Fibroblast of skin of left quadriceps (primary cell): Measurements from ENCODE around the gene SYNDIG1L.

Experiments
- DNase-seq, 2 experiments: peaks; one replicate each; pipeline ENCODE4 v3.0.0-alpha.2; 2013; ENCODE audit warnings: low read depth in 2 of 2

Gene SYNDIG1L

GRCh38 chr14:74429221-74429691 is 3.2 kb upstream of the SYNDIG1L start:
- DNase-seq = no peak

- no peak for DNase-seq
Measured at GRCh38 chr14:74427651-74428050, 1.6 kb upstream of the SYNDIG1L start.

- DNase-seq = no peak
Measured at GRCh38 chr14:74425525-74426201, 347 bp downstream of the SYNDIG1L start.

- no peak for DNase-seq
Measured at GRCh38 chr14:74424606-74425005, 1.4 kb downstream of the SYNDIG1L start.

- DNase-seq = no peak
Measured at GRCh38 chr14:74423246-74423645, 2.8 kb downstream of the SYNDIG1L start.

GRCh38 chr14:74421981-74422380 is 4.0 kb downstream of the SYNDIG1L start:
- DNase-seq = no peak

GRCh38 chr14:74419086-74419485 is 6.9 kb downstream of the SYNDIG1L start:
- no peak for DNase-seq

- no peak for DNase-seq
Measured at GRCh38 chr14:74418031-74418430, 8.0 kb downstream of the SYNDIG1L start.

GRCh38 chr14:74417611-74418010 is 8.4 kb downstream of the SYNDIG1L start:
- no peak for DNase-seq

- DNase-seq = no peak
Measured at GRCh38 chr14:74417201-74417600, 8.8 kb downstream of the SYNDIG1L start.

- no peak for DNase-seq
Measured at GRCh38 chr14:74415115-74415437, 10.9 kb downstream of the SYNDIG1L start.

- no peak for DNase-seq
Measured at GRCh38 chr14:74414403-74415114, 11.5 kb downstream of the SYNDIG1L start.

- DNase-seq = no peak
Measured at GRCh38 chr14:74413627-74414026, 12.4 kb downstream of the SYNDIG1L start.

- no peak for DNase-seq
Measured at GRCh38 chr14:74412753-74413152, 13.3 kb downstream of the SYNDIG1L start.

- DNase-seq = no peak
Measured at GRCh38 chr14:74411671-74412070, 14.3 kb downstream of the SYNDIG1L start.

GRCh38 chr14:74409441-74409840 is 16.6 kb downstream of the SYNDIG1L start:
- DNase-seq = no peak

GRCh38 chr14:74408870-74409269 is 17.1 kb downstream of the SYNDIG1L start:
- no peak for DNase-seq

GRCh38 chr14:74407801-74408154 is 18.2 kb downstream of the SYNDIG1L start:
- no peak for DNase-seq

- DNase-seq = no peak
Measured at GRCh38 chr14:74407021-74407800, 18.8 kb downstream of the SYNDIG1L start.

GRCh38 chr14:74405663-74406062 is 20.3 kb downstream of the SYNDIG1L start:
- no peak for DNase-seq

GRCh38 chr14:74404435-74404834 is 21.6 kb downstream of the SYNDIG1L start:
- no peak for DNase-seq

GRCh38 chr14:74403619-74404417 is 22.2 kb downstream of the SYNDIG1L start:
- no peak for DNase-seq
